K562 treated with DMSO at 1 percent for 4 hours (cell line): Measurements from ENCODE around the gene SCAMP5. TPM values are rescaled to one million over a fixed set of nuclear protein-coding genes. Genes with fewer than 3 reads are reported as not detected.

Experiments used
- total RNA-seq: library from RNA; unstranded; fragments of 300-600 nt; gene quantifications from 2 replicates; pipeline ENCODE4 v1.2.3, GENCODE V29; 2022; ENCODE audit not compliant: insufficient read depth

The SCAMP5 gene
- total RNA-seq = not detected in 2 replicates

DNA sequence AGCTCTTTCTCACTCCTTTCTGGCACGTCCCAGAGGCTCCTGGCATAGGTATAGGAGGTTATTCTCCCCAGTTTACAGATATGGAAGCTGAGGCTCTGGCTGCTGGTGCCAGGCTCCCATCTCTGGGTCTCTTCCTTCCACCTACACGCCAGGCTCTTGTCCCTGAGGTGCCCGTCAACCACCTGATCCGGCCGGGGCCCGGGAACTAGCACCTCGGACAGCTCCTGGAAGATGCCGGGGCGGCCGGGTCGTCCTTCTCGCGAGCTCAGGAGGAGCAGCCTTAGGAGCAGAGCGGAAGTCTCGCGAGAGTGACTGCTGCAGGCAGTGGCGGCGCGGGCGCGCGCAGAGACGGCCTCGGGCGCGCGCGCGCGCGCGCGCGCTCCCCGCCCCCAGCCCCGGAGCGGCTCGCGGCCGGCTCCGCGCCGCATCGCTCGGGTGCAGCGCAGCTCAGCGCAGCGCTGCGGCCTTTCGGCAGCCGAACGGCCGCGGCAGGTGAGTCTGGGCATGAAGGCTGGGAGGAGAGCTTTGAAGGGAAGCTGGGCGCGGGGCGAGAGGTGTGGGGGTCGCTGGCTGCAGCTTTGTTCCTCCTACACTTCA, at the start of gene SCAMP5:
Gene SCAMP5, plus strand, starts transcription at position 382 of the 597 bp plus-strand sequence. CDS start 16,277 bp downstream, outside the sequence.

GRCh38 chr15:74956648-74957475, 38.5 kb upstream of the SCAMP5 start, which contains the start of gene RPP25:
Gene RPP25, minus strand, starts transcription at chr15:74956772. Its CDS starts 189 bp downstream, at chr15:74956583.

DNA sequence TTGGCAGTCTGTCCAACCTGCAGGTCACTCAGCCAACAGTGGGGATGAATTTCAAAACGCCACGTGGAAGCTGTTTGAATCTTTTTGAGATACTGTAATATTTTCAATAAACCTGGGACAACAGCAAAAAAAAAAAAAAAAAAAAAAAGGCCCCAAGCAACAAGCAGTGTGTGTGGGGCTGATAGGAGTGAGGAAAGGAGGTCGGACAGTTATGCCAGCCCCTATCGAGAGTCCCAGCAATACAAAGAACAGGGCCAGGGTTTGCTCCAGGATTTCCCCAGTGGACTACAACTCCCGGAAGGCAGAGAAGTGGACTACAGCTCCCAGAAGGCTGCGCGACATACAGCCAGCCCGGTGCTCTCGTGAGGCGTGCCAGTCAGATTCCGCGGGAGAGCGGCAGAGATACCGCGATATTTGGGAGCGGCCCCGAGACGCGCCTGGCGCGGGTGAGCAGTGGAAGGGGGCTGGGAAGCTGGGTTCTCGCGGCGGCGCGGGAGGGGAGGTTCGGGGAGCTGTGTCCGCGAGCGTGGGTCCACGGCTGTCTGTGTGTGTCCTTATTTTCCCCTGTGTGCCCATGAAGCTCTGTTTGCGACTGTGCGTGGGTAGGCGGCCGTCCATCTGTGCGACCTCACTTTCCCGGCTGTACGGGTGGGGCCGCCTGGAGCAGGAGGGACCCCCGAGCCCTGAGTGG, 28.0 kb downstream of the SCAMP5 start, which contains the start of gene PPCDC:
Gene PPCDC, plus strand, starts transcription at position 410 of the 691 bp plus-strand sequence. CDS start 4,729 bp downstream, outside the sequence.

Other genes with a start within 250 kb of the SCAMP5 start
- not detected in 2 replicates for gene CYP1A2, start 246.7 kb upstream of the SCAMP5 start, total RNA-seq
- gene CSK, start 213.5 kb upstream of the SCAMP5 start, total RNA-seq = 53.9 and 57.3 TPM in 2 replicates
- gene LMAN1L, start 182.7 kb upstream of the SCAMP5 start, total RNA-seq = not detected in 2 replicates
- not detected in 2 replicates for gene CPLX3, start 168.9 kb upstream of the SCAMP5 start, total RNA-seq
- gene ULK3, start 152.4 kb upstream of the SCAMP5 start, total RNA-seq = 38.7 and 46.4 TPM in 2 replicates
- 47.9 and 62.8 TPM in 2 replicates for gene SCAMP2, start 122.2 kb upstream of the SCAMP5 start, total RNA-seq
- gene MPI, start 105.5 kb upstream of the SCAMP5 start, total RNA-seq = 24.6 and 27.3 TPM in 2 replicates
- gene FAM219B, start 88.7 kb upstream of the SCAMP5 start, total RNA-seq = 19.1 and 21.2 TPM in 2 replicates
- gene COX5A, start 57.5 kb upstream of the SCAMP5 start, total RNA-seq = 340 and 400 TPM in 2 replicates
- gene RPP25, start 38.8 kb upstream of the SCAMP5 start, total RNA-seq = 9.7 and 13.6 TPM in 2 replicates
- gene PPCDC, start 28.0 kb downstream of the SCAMP5 start, total RNA-seq = 5.9 and 13.3 TPM in 2 replicates
- gene C15orf39, start 206.3 kb downstream of the SCAMP5 start, total RNA-seq = 21.8 and 30.4 TPM in 2 replicates